Measurements from ENCODE around the gene UPK3BL2.
"Not testable (repeated sequence)": the region's sequence is repeated elsewhere in the genome, so short reads cannot be mapped to it uniquely, and the experiment has no call there.

UPK3BL2 gene

GRCh38 chr7:102505298-102506185, 38.0 kb downstream of the UPK3BL2 start:
- H3K9me3 ChIP-seq (ENCODE audit: control insufficient read depth, low read length): not testable (repeated sequence)

GRCh38 chr7:102503141-102503540, 40.4 kb downstream of the UPK3BL2 start:
- H3K4me1 ChIP-seq (ENCODE audit: control insufficient read depth, insufficient read depth, low read length); H3K9me3 ChIP-seq (ENCODE audit: control insufficient read depth, low read length); H3K9ac ChIP-seq (ENCODE audit: low read length); H3K27me3 ChIP-seq (replicated peaks; ENCODE audit: control insufficient read depth, insufficient read depth, low read length); H3K36me3 ChIP-seq (ENCODE audit: control insufficient read depth, insufficient read depth, low read length, severe bottlenecking); H3K4me3 ChIP-seq (ENCODE audit: low read length); DNase-seq (ENCODE audit: low read depth): not testable (repeated sequence)

More at GRCh38 chr7:102505298-102506185, 38.0 kb downstream of the UPK3BL2 start:
- DNase-seq (ENCODE audit: low read depth); H3K4me1 ChIP-seq (ENCODE audit: control insufficient read depth, insufficient read depth, low read length); H3K27me3 ChIP-seq (replicated peaks; ENCODE audit: control insufficient read depth, insufficient read depth, low read length); H3K9ac ChIP-seq (ENCODE audit: low read length); H3K4me3 ChIP-seq (ENCODE audit: low read length); H3K36me3 ChIP-seq (ENCODE audit: control insufficient read depth, insufficient read depth, low read length, severe bottlenecking): not testable (repeated sequence)

- not testable (repeated sequence) for DNase-seq (ENCODE audit: low read depth); H3K9ac ChIP-seq (ENCODE audit: low read length); H3K9me3 ChIP-seq (ENCODE audit: control insufficient read depth, low read length); H3K4me1 ChIP-seq (ENCODE audit: control insufficient read depth, insufficient read depth, low read length); H3K36me3 ChIP-seq (ENCODE audit: control insufficient read depth, insufficient read depth, low read length, severe bottlenecking); H3K4me3 ChIP-seq (ENCODE audit: low read length); H3K27me3 ChIP-seq (replicated peaks; ENCODE audit: control insufficient read depth, insufficient read depth, low read length)
Measured at GRCh38 chr7:102498321-102498720, 45.2 kb downstream of the UPK3BL2 start.

GRCh38 chr7:102497308-102497707, 46.2 kb downstream of the UPK3BL2 start:
- not testable (repeated sequence) for DNase-seq (ENCODE audit: low read depth); H3K36me3 ChIP-seq (ENCODE audit: control insufficient read depth, insufficient read depth, low read length, severe bottlenecking)

GRCh38 chr7:102496861-102497260, 46.6 kb downstream of the UPK3BL2 start:
- not testable (repeated sequence) for H3K36me3 ChIP-seq (ENCODE audit: control insufficient read depth, insufficient read depth, low read length, severe bottlenecking); H3K4me1 ChIP-seq (ENCODE audit: control insufficient read depth, insufficient read depth, low read length); H3K27me3 ChIP-seq (replicated peaks; ENCODE audit: control insufficient read depth, insufficient read depth, low read length); H3K9ac ChIP-seq (ENCODE audit: low read length); DNase-seq (ENCODE audit: low read depth); H3K4me3 ChIP-seq (ENCODE audit: low read length); H3K9me3 ChIP-seq (ENCODE audit: control insufficient read depth, low read length)

More at GRCh38 chr7:102497308-102497707, 46.2 kb downstream of the UPK3BL2 start:
- H3K27me3 ChIP-seq (replicated peaks; ENCODE audit: control insufficient read depth, insufficient read depth, low read length); H3K9ac ChIP-seq (ENCODE audit: low read length); H3K4me3 ChIP-seq (ENCODE audit: low read length); H3K9me3 ChIP-seq (ENCODE audit: control insufficient read depth, low read length); H3K4me1 ChIP-seq (ENCODE audit: control insufficient read depth, insufficient read depth, low read length): not testable (repeated sequence)

- DNase-seq (ENCODE audit: low read depth); H3K4me3 ChIP-seq (ENCODE audit: low read length); H3K36me3 ChIP-seq (ENCODE audit: control insufficient read depth, insufficient read depth, low read length, severe bottlenecking); H3K27me3 ChIP-seq (replicated peaks; ENCODE audit: control insufficient read depth, insufficient read depth, low read length); H3K9me3 ChIP-seq (ENCODE audit: control insufficient read depth, low read length); H3K4me1 ChIP-seq (ENCODE audit: control insufficient read depth, insufficient read depth, low read length); H3K9ac ChIP-seq (ENCODE audit: low read length): not testable (repeated sequence)
Measured at GRCh38 chr7:102494473-102495149, 48.9 kb downstream of the UPK3BL2 start.

- not testable (repeated sequence) for H3K4me3 ChIP-seq (ENCODE audit: low read length); H3K27me3 ChIP-seq (replicated peaks; ENCODE audit: control insufficient read depth, insufficient read depth, low read length); H3K36me3 ChIP-seq (ENCODE audit: control insufficient read depth, insufficient read depth, low read length, severe bottlenecking); H3K4me1 ChIP-seq (ENCODE audit: control insufficient read depth, insufficient read depth, low read length); H3K9ac ChIP-seq (ENCODE audit: low read length); H3K9me3 ChIP-seq (ENCODE audit: control insufficient read depth, low read length); DNase-seq (ENCODE audit: low read depth)
Measured at GRCh38 chr7:102494026-102494425, 49.5 kb downstream of the UPK3BL2 start.

GRCh38 chr7:102493220-102493935, 50.1 kb downstream of the UPK3BL2 start:
- H3K9me3 ChIP-seq (ENCODE audit: control insufficient read depth, low read length); DNase-seq (ENCODE audit: low read depth); H3K27me3 ChIP-seq (replicated peaks; ENCODE audit: control insufficient read depth, insufficient read depth, low read length): not testable (repeated sequence)

GRCh38 chr7:102490529-102491075, 52.9 kb downstream of the UPK3BL2 start:
- not testable (repeated sequence) for H3K9me3 ChIP-seq (ENCODE audit: control insufficient read depth, low read length); H3K4me1 ChIP-seq (ENCODE audit: control insufficient read depth, insufficient read depth, low read length); DNase-seq (ENCODE audit: low read depth); H3K36me3 ChIP-seq (ENCODE audit: control insufficient read depth, insufficient read depth, low read length, severe bottlenecking); H3K27me3 ChIP-seq (replicated peaks; ENCODE audit: control insufficient read depth, insufficient read depth, low read length); H3K4me3 ChIP-seq (ENCODE audit: low read length); H3K9ac ChIP-seq (ENCODE audit: low read length)

More at GRCh38 chr7:102493220-102493935, 50.1 kb downstream of the UPK3BL2 start:
- H3K4me1 ChIP-seq (ENCODE audit: control insufficient read depth, insufficient read depth, low read length); H3K4me3 ChIP-seq (ENCODE audit: low read length); H3K9ac ChIP-seq (ENCODE audit: low read length); H3K36me3 ChIP-seq (ENCODE audit: control insufficient read depth, insufficient read depth, low read length, severe bottlenecking): not testable (repeated sequence)

Measured in adipocyte (in vitro differentiated cells).